Heart right ventricle (tissue), 16 donors: ENCODE results near the gene RAB35. TPM values are rescaled to one million over a fixed set of nuclear protein-coding genes. Genes with fewer than 3 reads are reported as not detected.

ENCODE experiments used
- ATAC-seq, 8 donors: fragments of 200-7000 bp; cut with Tn5 transposase; one replicate each; pipeline ENCODE4 v1.9.1; 2020; ENCODE audit warnings: mild to moderate bottlenecking in 8 of 8, moderate library complexity in 8 of 8, moderate number of reproducible peaks in 1 of 8
- DNase-seq, 2 donors: peaks; one replicate each; pipeline ENCODE4 v3.0.0-alpha.2; 2020
- H3K27ac ChIP-seq, 10 donors: fragments of 200-600 bp; sonication (generic) in 2 of 10; one replicate each; pipeline versions ENCODE4 v1.5.0 to v1.8.0; 2020 to 2022; ENCODE audit warnings: mild to moderate bottlenecking in 3 of 10
- H3K27me3 ChIP-seq, 7 donors: fragments of 200-600 bp; one replicate each; pipeline ENCODE4 v1.8.0; 2021 to 2022; ENCODE audit warnings: mild to moderate bottlenecking in 2 of 7
- H3K36me3 ChIP-seq, 9 donors: fragments of 200-600 bp; sonication (generic) in 1 of 9; one replicate each; pipeline versions ENCODE4 v1.5.0 to v1.8.0; 2020 to 2022; ENCODE audit warnings: mild to moderate bottlenecking in 2 of 9
- H3K4me1 ChIP-seq, 9 donors: fragments of 200-600 bp; sonication (generic) in 1 of 9; one replicate each; pipeline versions ENCODE4 v1.5.0 to v1.8.0; 2020 to 2022; ENCODE audit warnings: mild to moderate bottlenecking in 4 of 9
- H3K4me3 ChIP-seq, 10 donors: fragments of 200-600 bp; sonication (generic) in 2 of 10; one replicate each; pipeline versions ENCODE4 v1.5.0 to v1.8.0; 2020 to 2022; ENCODE audit warnings: mild to moderate bottlenecking in 7 of 10, moderate library complexity in 2 of 10
- H3K9me3 ChIP-seq, 11 donors: fragments of 200-600 bp in 10 of 11; sonication (generic) in 2 of 11; one replicate each; pipeline versions ENCODE4 v1.5.0 to v1.8.0; 2013 to 2022; ENCODE audit warnings: mild to moderate bottlenecking in 2 of 11, control low read depth in 1 of 11, moderate library complexity in 1 of 11
- CTCF ChIP-seq, 9 donors: fragments of 200-600 bp; sonication (generic) in 2 of 9; IDR thresholded peaks; one replicate each; pipeline versions ENCODE4 v1.5.0 to v1.8.0; 2021 to 2022; ENCODE audit warnings: antibody characterized with exemption in 9 of 9, mild to moderate bottlenecking in 5 of 9, moderate library complexity in 1 of 9
- WGBS, 2 donors: extraction: QIAGEN DNeasy Blood & Tissue Kit; methylation state at CpG; one replicate each; pipeline ENCODE4 v1.1.7; 2013; ENCODE audit warnings: inconsistent platforms in 1 of 2; 5-methylcytosine and 5-hydroxymethylcytosine counted together
- intact Hi-C, 10 donors: fragments of 100-400 bp; cut with DNase I; formaldehyde crosslinking; loops; one replicate each; pipeline versions ENCODE4 v1.11.1 to v1.14.2; 2022
- polyA plus RNA-seq, 2 donors: library from polyadenylated mRNA; stranded (reverse); fragments of 200-250 nt; gene quantifications; one replicate each; pipeline ENCODE4 v1.2.3, GENCODE V29; 2013
- total RNA-seq, 10 donors: library from RNA; stranded (reverse); fragmentation: NEBNext Ultra II Directional in 3 of 10; extraction: Animal tissue kit (Norgen Biotek cat#: 25700) in 3 of 10; gene quantifications; one replicate each; pipeline versions ENCODE4 v1.2.1 to v1.2.4, GENCODE V29; 2021 to 2023
- donor health status: Arrhythmogenic right ventricular cardiomyopathy.
- donor health status: ischemic (EF 13 %, LVEDD 7.1; RV severe dilation, severe dysfunction).
- donor health status: healthy with polysubstance abuse.
- donor health status: DM: no; HTN: yes; CAD: no.
- donor health status: DM: no; HTN: no; CAD: no.
- donor health status: ischemic (EF 25% LVEDD 6.9; RV normal size, moderate dysfunction).
- donor health status: ischemic (EF 25% LVEDD 5.7; RV mildly dilated, moderate dysfunction).
- donor health status: healthy.
- donor health status: DM: yes; HTN: yes; CAD: no.
- donor health status: Ischemic cardiomyopathy.
- donor health status: ischemic (EF 35%, LVEDD 5.7; RV mildly dilated, moderate dysfunction).
- donor health status: nonischemic (EF 11% LVEDD 7.7; RV severe dilation, severe dysfunction).
- donor health status: DM: yes; HTN: yes; CAD: no.
- donor health status: PGD.
- donor health status: ischemic (EF 29% LVEDD 5.4; RV normal size, mild dysfunction).
- donor health status: nonischemic (EF 23%, LVEDD 6.1; RV moderate dilation, normal function).

Gene RAB35
- total and polyA plus RNA-seq, 12 donors: 13.3 to 33.6 (median 23.9) TPM

- 69 to 78% methylated on average over 8 of the region's 8 CpGs for WGBS, 2 donors
- peak overlapping the region in 1 of 10 donors; percentile 2 for H3K27ac ChIP-seq
- no peak for TF ChIP-seq CTCF (IDR thresholded peaks at IDR 0.05)
- H3K9me3 ChIP-seq: no peaks in the 10 kb centered on the region
- DNase-seq (no peak), ATAC-seq (no peak)
- H3K4me3 ChIP-seq: no peak overlapping the region
- intact Hi-C loops: no loop called here
- peaks cover 5 to 94% (median 26%) of the 10 kb centered on the region in 9 donors for H3K36me3 ChIP-seq
- H3K4me1 ChIP-seq: peaks cover 2 to 29% (median 8%) of the 10 kb centered on the region in 9 donors
- H3K27me3 ChIP-seq: no peaks in the 10 kb centered on the region
These were observed 20.8 kb downstream of the RAB35 start for GRCh38 chr12:120095736-120096135.

- WGBS, 2 donors: 92 to 93% methylated on average over 13 of the region's 13 CpGs
- H3K27ac ChIP-seq: no peak overlapping the region
- no peak for ATAC-seq
- no peak for DNase-seq
- no peaks in the 10 kb centered on the region for H3K9me3 ChIP-seq
- H3K27me3 ChIP-seq: no peaks in the 10 kb centered on the region
- intact Hi-C loops: no loop called here
- no peak overlapping the region for H3K4me3 ChIP-seq
- peaks cover 5 to 94% (median 26%) of the 10 kb centered on the region in 9 donors for H3K36me3 ChIP-seq
- H3K4me1 ChIP-seq: peaks cover 0 to 25% (median 5%) of the 10 kb centered on the region in 9 donors
- no peak for TF ChIP-seq CTCF (IDR thresholded peaks at IDR 0.05)
These were observed 21.2 kb downstream of the RAB35 start for GRCh38 chr12:120095331-120095730.

- intact Hi-C loops: no loop called here
- peaks cover 0 to 19% (median 0%) of the 10 kb centered on the region in 9 donors for H3K4me1 ChIP-seq
- H3K27me3 ChIP-seq: no peaks in the 10 kb centered on the region
- 68 to 71% methylated on average over 9 of the region's 9 CpGs for WGBS, 2 donors
- TF ChIP-seq CTCF (IDR thresholded peaks at IDR 0.05): no peak
- peaks cover 5 to 85% (median 26%) of the 10 kb centered on the region in 9 donors for H3K36me3 ChIP-seq
- no peak overlapping the region for H3K4me3 ChIP-seq
- no peak for DNase-seq
- no peak overlapping the region for H3K27ac ChIP-seq
- H3K9me3 ChIP-seq: no peaks in the 10 kb centered on the region
- peak in 5 of 8 donors; percentile 5 to 53 (median 24) for ATAC-seq
These were observed 22.1 kb downstream of the RAB35 start for GRCh38 chr12:120094485-120094884.

- 56 to 63% methylated on average over 17 of the region's 17 CpGs for WGBS, 2 donors
- Histone ChIP-seq H3K4me3 (no peak overlapping the region), H3K27ac (no peak overlapping the region), H3K36me3 (peaks cover 5 to 78% (median 26%) of the 10 kb centered on the region in 9 donors), H3K4me1 (peaks cover 0 to 19% (median 0%) of the 10 kb centered on the region in 9 donors), H3K27me3 (no peaks in the 10 kb centered on the region), H3K9me3 (no peaks in the 10 kb centered on the region)
- no peak for DNase-seq
- intact Hi-C loops: no loop called here
- TF ChIP-seq CTCF (IDR thresholded peaks at IDR 0.05): no peak
- peak in 4 of 8 donors; percentile 4 to 15 (median 6) for ATAC-seq
These were observed 22.8 kb downstream of the RAB35 start for GRCh38 chr12:120093592-120094355.
